Activated T-helper 1 cell treated with anti-CD3 and anti-CD28 coated beads, Interleukin-12 subunit alpha, Interleukin-12 subunit beta, Interleukin-2, Interleukin-4 antibody, amounts not matched to agents 30 ng/mL and 10 ng/mL and 1 ng/mL, durations not matched to agents 14 hours and 24 hours and 36 hours (primary cell): ENCODE measurements around the gene CSNK2A3. TPM values are rescaled to one million over a fixed set of nuclear protein-coding genes. Genes with fewer than 3 reads are reported as not detected.
"Not testable (repeated sequence)": the region's sequence is repeated elsewhere in the genome, so short reads cannot be mapped to it uniquely, and the experiment has no call there.

ENCODE experiments used
- DNase-seq: peaks from one replicate; pipeline ENCODE4 v3.0.0; 2021; ENCODE audit warnings: low spot score
- H3K27ac Mint-ChIP-seq: one replicate; pipeline ENCODE4 v1.8.0; 2021; ENCODE audit warnings: mild to moderate bottlenecking, mixed read lengths
- H3K27me3 Mint-ChIP-seq: one replicate; pipeline ENCODE4 v1.8.0; 2022; ENCODE audit warnings: mild to moderate bottlenecking, moderate library complexity, mixed read lengths; ENCODE audit not compliant: insufficient read depth
- H3K36me3 Mint-ChIP-seq: one replicate; pipeline ENCODE4 v1.8.0; 2021; ENCODE audit warnings: low read depth, mixed read lengths
- H3K4me1 Mint-ChIP-seq: one replicate; pipeline ENCODE4 v1.8.0; 2021; ENCODE audit warnings: low read depth, mixed read lengths
- H3K4me3 Mint-ChIP-seq: one replicate; pipeline ENCODE4 v1.8.0; 2021; ENCODE audit warnings: mild to moderate bottlenecking, moderate library complexity, mixed read lengths
- H3K9me3 Mint-ChIP-seq: one replicate; pipeline ENCODE4 v1.8.0; 2021; ENCODE audit warnings: mixed read lengths
- intact Hi-C: fragments of 100-400 bp; cut with micrococcal nuclease; formaldehyde crosslinking; loops from one replicate; pipeline ENCODE4 v1.15.1; 2024
- total RNA-seq: library from RNA; stranded (reverse); gene quantifications from 2 replicates; pipeline ENCODE4 v1.2.3, GENCODE V29; 2022

CSNK2A3 gene
- 1.2 TPM in 2 replicates for total RNA-seq

DNA sequence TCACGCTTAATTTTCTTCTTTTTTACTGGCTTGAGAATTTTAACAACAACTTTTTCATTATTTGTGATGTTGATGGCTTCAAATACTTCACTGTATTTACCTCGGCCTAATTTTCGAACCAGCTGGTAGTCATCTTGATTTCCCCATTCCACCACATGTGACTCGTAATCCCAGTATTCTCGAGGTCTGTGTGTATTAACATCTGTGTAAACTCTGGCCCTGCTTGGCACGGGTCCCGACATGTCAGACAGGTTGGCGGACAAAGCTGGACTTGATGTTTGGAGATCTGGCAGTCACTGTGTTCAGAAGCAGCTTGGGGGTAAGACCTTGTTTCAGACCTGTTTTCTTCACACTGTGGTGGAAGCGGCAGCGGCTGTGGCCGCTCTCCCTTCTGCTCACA, at the start of gene CSNK2A3:
CSNK2A3 (minus strand) TSS at position 373 of the 400 bp plus-strand sequence; CDS start at position 242, 131 bp downstream.
- H3K27me3 Mint-ChIP-seq, H3K9me3 Mint-ChIP-seq, H3K4me1 Mint-ChIP-seq, H3K27ac Mint-ChIP-seq, H3K36me3 Mint-ChIP-seq, intact Hi-C loops, DNase-seq, H3K4me3 Mint-ChIP-seq: not testable (repeated sequence)

- H3K4me3 Mint-ChIP-seq: no peak overlapping the region
- intact Hi-C loops: loop anchor here (10.0 kb wide), 1 partner anchor 383 kb away; no protein-coding TSS in a partner anchor
These were observed 49.0 kb upstream of the CSNK2A3 start for GRCh38 chr11:11401960-11402535.

GRCh38 chr11:11400635-11401232, 47.7 kb upstream of the CSNK2A3 start:
- Mint-ChIP-seq H3K27ac (no peak overlapping the region), H3K4me1 (no peaks in the 10 kb centered on the region), H3K9me3 (no peaks in the 10 kb centered on the region), H3K36me3 (no peaks in the 10 kb centered on the region), H3K27me3 (no peaks in the 10 kb centered on the region), H3K4me3 (no peak overlapping the region)
- DNase-seq: no peak
- intact Hi-C loops: loop anchor here (10.0 kb wide), 1 partner anchor 384 kb away; no protein-coding TSS in a partner anchor

More at GRCh38 chr11:11401960-11402535, 49.0 kb upstream of the CSNK2A3 start:
- H3K4me1 Mint-ChIP-seq: no peaks in the 10 kb centered on the region
- H3K9me3 Mint-ChIP-seq: no peaks in the 10 kb centered on the region
- no peak for DNase-seq
- no peaks in the 10 kb centered on the region for H3K27me3 Mint-ChIP-seq
- H3K27ac Mint-ChIP-seq: no peak overlapping the region
- no peaks in the 10 kb centered on the region for H3K36me3 Mint-ChIP-seq

DNA sequence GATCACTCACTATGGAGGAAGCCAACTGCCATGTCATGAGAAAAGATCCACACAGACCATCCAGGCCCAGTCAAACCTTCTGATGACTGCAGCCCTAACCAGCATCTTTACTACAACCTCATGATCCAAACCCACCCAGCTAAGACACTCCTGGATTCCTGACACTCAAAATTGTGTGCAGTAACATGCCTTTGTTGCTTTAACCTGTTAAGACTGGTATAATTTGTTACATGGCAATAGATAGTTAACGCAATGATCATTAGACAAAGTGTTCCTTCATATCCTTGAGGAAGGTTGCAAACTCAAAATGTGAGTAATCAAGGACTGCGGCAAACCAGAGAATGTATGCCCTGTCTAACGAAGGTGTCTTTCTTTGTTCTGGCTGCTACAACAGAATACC, 47.1 kb upstream of the CSNK2A3 start:
- H3K27ac Mint-ChIP-seq: no peak overlapping the region
- H3K36me3 Mint-ChIP-seq: no peaks in the 10 kb centered on the region
- H3K27me3 Mint-ChIP-seq: no peaks in the 10 kb centered on the region
- no peaks in the 10 kb centered on the region for H3K4me1 Mint-ChIP-seq
- no peaks in the 10 kb centered on the region for H3K9me3 Mint-ChIP-seq
- H3K4me3 Mint-ChIP-seq: no peak overlapping the region
- intact Hi-C loops: loop anchor here (10.0 kb wide), 1 partner anchor 385 kb away; no protein-coding TSS in a partner anchor
- no peak for DNase-seq

DNA sequence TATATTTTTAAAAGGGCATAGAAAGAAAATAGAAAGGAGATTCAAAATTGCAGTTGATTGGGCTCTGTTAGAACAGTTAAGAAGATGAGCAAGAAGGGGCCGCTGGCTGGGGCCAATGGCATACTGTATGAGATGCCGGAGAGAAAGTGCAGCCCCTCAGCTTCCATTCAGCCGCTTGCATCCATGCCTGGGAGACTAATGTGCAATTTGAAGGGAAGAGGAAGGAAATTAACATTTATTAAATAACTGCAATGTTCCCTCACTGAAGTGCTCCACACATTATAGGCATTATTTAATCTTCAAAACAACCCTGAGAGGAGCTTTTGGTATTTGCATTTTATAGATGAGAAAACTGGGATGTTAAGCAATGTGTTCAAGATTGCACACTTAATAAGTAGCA, 44.7 kb upstream of the CSNK2A3 start:
- H3K27me3 Mint-ChIP-seq: no peaks in the 10 kb centered on the region
- H3K4me1 Mint-ChIP-seq: no peaks in the 10 kb centered on the region
- H3K9me3 Mint-ChIP-seq: no peaks in the 10 kb centered on the region
- H3K27ac Mint-ChIP-seq: no peak overlapping the region
- DNase-seq: no peak
- no peak overlapping the region for H3K4me3 Mint-ChIP-seq
- intact Hi-C loops: no loop called here
- no peaks in the 10 kb centered on the region for H3K36me3 Mint-ChIP-seq

DNA sequence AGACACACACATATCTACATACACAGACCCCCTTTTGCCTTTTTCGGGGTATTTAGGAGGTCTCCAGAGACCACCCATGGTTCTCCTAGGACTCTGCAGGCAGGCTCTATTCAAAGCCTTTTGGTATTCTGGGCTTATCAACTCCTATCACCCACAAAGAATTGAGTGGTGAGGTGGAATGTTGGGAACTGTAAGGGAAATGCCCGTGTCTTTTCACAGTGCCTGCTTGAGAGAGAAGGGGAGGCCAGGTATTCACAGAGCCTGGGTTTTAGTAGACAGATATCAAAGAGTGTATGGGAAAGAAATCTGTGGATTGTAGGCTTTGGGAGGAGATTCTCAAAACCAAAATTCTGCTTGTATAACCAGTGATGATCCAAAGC, 44.0 kb upstream of the CSNK2A3 start:
- H3K36me3 Mint-ChIP-seq: no peaks in the 10 kb centered on the region
- no peaks in the 10 kb centered on the region for H3K9me3 Mint-ChIP-seq
- intact Hi-C loops: no loop called here
- H3K4me3 Mint-ChIP-seq: no peak overlapping the region
- no peak for DNase-seq
- H3K4me1 Mint-ChIP-seq: no peaks in the 10 kb centered on the region
- no peaks in the 10 kb centered on the region for H3K27me3 Mint-ChIP-seq
- no peak overlapping the region for H3K27ac Mint-ChIP-seq

- Mint-ChIP-seq H3K4me1 (no peaks in the 10 kb centered on the region), H3K36me3 (no peaks in the 10 kb centered on the region), H3K9me3 (no peaks in the 10 kb centered on the region), H3K27ac (no peak overlapping the region), H3K27me3 (no peaks in the 10 kb centered on the region), H3K4me3 (no peak overlapping the region)
- intact Hi-C loops: no loop called here
- DNase-seq: no peak
These were observed 43.4 kb upstream of the CSNK2A3 start for GRCh38 chr11:11396301-11397035.

DNA sequence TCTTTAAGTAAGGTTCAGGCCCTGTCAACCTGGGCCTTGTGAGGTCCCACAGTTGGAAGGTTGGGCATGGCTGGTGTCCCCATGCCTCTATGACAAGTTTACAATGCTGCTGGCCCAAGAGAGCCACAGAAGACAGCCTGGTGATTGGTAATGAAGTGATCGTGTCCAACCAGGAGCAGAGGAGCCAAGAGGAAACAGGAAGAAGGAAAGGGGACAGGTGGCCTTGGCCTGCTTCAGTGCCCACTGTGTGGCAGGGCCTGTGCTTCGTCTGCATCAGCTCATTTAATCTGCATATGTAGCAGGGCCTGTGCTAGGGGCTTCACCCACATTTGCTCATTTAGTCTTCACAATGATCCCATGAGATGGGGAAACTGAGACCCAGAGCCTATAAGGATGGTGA, 42.1 kb upstream of the CSNK2A3 start:
- H3K9me3 Mint-ChIP-seq: no peaks in the 10 kb centered on the region
- H3K36me3 Mint-ChIP-seq: no peaks in the 10 kb centered on the region
- no peak overlapping the region for H3K27ac Mint-ChIP-seq
- no peak for DNase-seq
- no peaks in the 10 kb centered on the region for H3K4me1 Mint-ChIP-seq
- no peak overlapping the region for H3K4me3 Mint-ChIP-seq
- intact Hi-C loops: no loop called here
- H3K27me3 Mint-ChIP-seq: no peaks in the 10 kb centered on the region

GRCh38 chr11:11394241-11394640, 41.2 kb upstream of the CSNK2A3 start:
- Mint-ChIP-seq H3K9me3 (no peaks in the 10 kb centered on the region), H3K4me3 (no peak overlapping the region), H3K36me3 (no peaks in the 10 kb centered on the region), H3K27ac (no peak overlapping the region), H3K4me1 (no peaks in the 10 kb centered on the region), H3K27me3 (no peaks in the 10 kb centered on the region)
- DNase-seq: no peak
- intact Hi-C loops: no loop called here

DNA sequence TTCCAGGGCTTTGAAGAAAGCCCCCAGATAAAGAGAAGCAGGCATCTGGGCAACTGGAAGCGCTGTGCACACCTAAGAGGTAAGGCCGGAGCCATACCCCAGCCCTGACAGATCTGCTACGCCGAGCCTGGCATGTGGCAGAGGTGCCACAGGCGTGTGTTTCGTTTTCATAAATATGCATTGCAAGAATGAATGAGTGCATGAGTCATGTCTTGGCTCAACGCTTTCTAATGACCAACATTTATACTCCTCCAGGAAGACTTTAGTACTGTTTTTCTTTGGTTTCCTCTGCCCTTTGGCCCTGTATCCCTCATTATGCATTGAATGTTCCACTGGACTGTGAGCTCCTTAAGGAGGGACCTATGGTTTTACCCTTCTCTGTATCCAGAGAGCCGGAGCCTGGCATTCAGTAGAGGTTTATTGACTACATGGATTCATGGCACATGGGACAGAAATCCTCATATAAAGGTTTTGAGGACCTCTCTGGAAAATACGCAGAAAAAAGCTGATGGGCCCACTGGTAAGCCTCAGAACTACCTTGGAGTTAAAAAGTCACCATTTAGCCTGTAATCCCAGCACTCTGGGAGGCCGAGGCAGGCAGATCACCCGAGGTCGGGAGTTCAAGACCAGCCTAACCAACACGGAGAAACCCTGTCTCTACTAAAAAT, 38.9 kb upstream of the CSNK2A3 start:
- intact Hi-C loops: no loop called here
- no peaks in the 10 kb centered on the region for H3K9me3 Mint-ChIP-seq
- no peak overlapping the region for H3K27ac Mint-ChIP-seq
- no peaks in the 10 kb centered on the region for H3K27me3 Mint-ChIP-seq
- no peaks in the 10 kb centered on the region for H3K4me1 Mint-ChIP-seq
- no peak overlapping the region for H3K4me3 Mint-ChIP-seq
- H3K36me3 Mint-ChIP-seq: no peaks in the 10 kb centered on the region
- DNase-seq: no peak

GRCh38 chr11:11391169-11391568, 38.1 kb upstream of the CSNK2A3 start:
- Mint-ChIP-seq H3K36me3 (no peaks in the 10 kb centered on the region), H3K27ac (no peak overlapping the region), H3K9me3 (no peaks in the 10 kb centered on the region), H3K27me3 (no peaks in the 10 kb centered on the region), H3K4me1 (no peaks in the 10 kb centered on the region), H3K4me3 (no peak overlapping the region)
- no peak for DNase-seq
- intact Hi-C loops: no loop called here

DNA sequence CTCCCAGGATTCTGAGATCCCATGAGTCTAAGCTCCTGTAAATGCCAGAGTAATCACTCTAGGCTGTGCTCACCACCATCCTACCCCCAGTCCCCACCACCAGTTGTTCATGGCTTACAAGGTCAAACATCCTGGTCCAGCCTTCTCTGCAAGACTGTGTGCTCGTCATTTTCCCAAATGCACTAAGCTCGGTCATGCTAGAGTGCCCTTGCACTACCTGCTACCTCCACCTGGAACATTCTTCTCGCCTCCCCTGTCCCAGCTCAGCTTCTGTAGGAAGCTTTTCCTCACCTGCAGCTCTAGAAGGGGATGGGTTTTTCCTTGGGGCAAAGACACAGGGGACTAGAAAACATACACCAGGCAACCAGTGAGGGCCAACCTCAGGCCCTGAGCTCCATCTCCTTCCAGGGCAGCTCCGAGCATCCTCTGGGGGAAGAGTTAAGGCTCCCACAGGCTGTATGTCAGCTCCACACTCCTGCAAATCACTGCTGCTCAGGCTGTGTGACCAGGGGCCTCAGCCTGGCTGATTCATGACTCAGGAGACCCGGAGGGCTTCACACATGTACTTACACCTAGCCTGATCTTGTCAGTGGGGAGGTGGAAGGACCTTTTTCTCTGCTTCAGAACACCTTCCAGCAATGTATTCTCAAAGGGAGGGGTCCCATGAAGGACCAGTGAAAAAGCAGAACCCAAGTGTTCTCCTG, 37.2 kb upstream of the CSNK2A3 start:
- Mint-ChIP-seq H3K27me3 (no peaks in the 10 kb centered on the region), H3K9me3 (no peaks in the 10 kb centered on the region), H3K4me1 (no peaks in the 10 kb centered on the region), H3K4me3 (no peak overlapping the region), H3K36me3 (no peaks in the 10 kb centered on the region), H3K27ac (no peak overlapping the region)
- DNase-seq: no peak
- intact Hi-C loops: no loop called here
